VCaP (cell line): ENCODE results near the gene CNST.

ENCODE experiments used
- H3K27ac ChIP-seq: fragments of 450-650 bp; 2 replicates; pipeline ENCODE4 v1.5.1; 2017
- CTCF ChIP-seq: fragments of 450-650 bp; conservative IDR thresholded peaks from 2 replicates; pipeline ENCODE4 v1.5.1; 2017; ENCODE audit warnings: mild to moderate bottlenecking, moderate library complexity

Gene CNST

GRCh38 chr1:246527402-246528088 lies 38.7 kb upstream of the CNST start:
- no peak overlapping the region for H3K27ac ChIP-seq
- no peak for TF ChIP-seq CTCF

GRCh38 chr1:246528933-246529731 lies 37.1 kb upstream of the CNST start:
- TF ChIP-seq CTCF, result no peak
- no peak overlapping the region for H3K27ac ChIP-seq

- H3K27ac ChIP-seq, result no peak overlapping the region
- no peak for TF ChIP-seq CTCF
Observed at GRCh38 chr1:246530482-246530881, 35.8 kb upstream of the CNST start.

- H3K27ac ChIP-seq, result no peak overlapping the region
- no peak for TF ChIP-seq CTCF
Observed at GRCh38 chr1:246532519-246532918, 33.7 kb upstream of the CNST start.

- no peak for TF ChIP-seq CTCF
- no peak overlapping the region for H3K27ac ChIP-seq
Observed at GRCh38 chr1:246533371-246533905, 32.8 kb upstream of the CNST start.

GRCh38 chr1:246534114-246534513 lies 32.1 kb upstream of the CNST start:
- no peak for TF ChIP-seq CTCF
- no peak overlapping the region for H3K27ac ChIP-seq

GRCh38 chr1:246537441-246537840 lies 28.8 kb upstream of the CNST start:
- no peak overlapping the region for H3K27ac ChIP-seq
- no peak for TF ChIP-seq CTCF
